Subcutaneous adipose tissue (tissue), 4 donors: Measurements from ENCODE around the gene ZMYM2. TPM values are rescaled to one million over a fixed set of nuclear protein-coding genes. Genes with fewer than 3 reads are reported as not detected.

Source experiments
- total RNA-seq, 4 donors: library from RNA; depleted of rRNA; stranded (reverse); fragments of >200 nt; gene quantifications; one replicate each; pipeline ENCODE4 v1.1.0, GENCODE V29; 2016
- TF ChIP-seq, protein P1 (sequence below): fragments of 450-650 bp; IDR thresholded peaks from one replicate; pipeline ENCODE4 v1.5.1; 2016; ENCODE audit warnings: low read depth, mild to moderate bottlenecking, control low read depth, antibody characterized with exemption, moderate library complexity

ZMYM2 gene
- total RNA-seq, 4 donors from 2014 or later = 73.3 to 97.2 (median 86.5) TPM

DNA sequence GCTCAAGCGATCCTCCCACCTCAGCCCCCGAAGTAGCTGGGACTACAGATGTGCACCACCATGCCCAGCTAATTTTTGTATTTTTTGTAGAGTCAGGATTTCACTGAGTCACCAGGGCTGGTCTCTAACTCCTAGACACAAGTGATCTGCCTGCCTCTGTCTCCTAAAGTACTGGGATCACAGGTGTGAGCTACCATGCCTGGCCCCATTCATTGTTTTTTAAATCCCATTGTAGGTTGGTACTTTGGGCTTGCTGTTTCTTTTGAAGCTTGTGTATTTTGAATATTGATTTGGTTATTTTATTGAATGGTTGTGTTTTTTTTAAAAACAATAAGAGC is 26.7 kb downstream of the ZMYM2 start:
- TF ChIP-seq, protein P1, sequence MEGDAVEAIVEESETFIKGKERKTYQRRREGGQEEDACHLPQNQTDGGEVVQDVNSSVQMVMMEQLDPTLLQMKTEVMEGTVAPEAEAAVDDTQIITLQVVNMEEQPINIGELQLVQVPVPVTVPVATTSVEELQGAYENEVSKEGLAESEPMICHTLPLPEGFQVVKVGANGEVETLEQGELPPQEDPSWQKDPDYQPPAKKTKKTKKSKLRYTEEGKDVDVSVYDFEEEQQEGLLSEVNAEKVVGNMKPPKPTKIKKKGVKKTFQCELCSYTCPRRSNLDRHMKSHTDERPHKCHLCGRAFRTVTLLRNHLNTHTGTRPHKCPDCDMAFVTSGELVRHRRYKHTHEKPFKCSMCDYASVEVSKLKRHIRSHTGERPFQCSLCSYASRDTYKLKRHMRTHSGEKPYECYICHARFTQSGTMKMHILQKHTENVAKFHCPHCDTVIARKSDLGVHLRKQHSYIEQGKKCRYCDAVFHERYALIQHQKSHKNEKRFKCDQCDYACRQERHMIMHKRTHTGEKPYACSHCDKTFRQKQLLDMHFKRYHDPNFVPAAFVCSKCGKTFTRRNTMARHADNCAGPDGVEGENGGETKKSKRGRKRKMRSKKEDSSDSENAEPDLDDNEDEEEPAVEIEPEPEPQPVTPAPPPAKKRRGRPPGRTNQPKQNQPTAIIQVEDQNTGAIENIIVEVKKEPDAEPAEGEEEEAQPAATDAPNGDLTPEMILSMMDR = no peak

DNA sequence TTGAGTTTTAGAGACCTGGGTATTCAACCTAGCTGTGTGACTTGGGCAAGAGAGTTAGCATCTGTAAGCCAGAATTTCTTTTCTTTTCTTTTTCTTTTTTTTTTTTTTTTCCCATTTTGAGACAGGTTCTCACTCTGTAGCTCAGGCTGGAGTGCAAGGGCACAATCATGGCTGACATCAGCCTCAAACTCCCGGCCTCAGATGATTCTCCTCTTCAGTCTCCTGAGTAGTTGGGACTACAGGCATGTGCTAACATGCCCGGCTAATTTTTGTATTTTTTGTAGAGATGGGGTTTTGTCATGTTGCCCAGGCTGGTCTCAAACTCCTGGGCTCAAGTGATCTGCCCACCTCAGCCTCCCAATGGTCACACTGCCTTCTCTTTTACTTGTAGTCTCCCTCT is 33.0 kb downstream of the ZMYM2 start:
- TF ChIP-seq, protein P1 = no peak

DNA sequence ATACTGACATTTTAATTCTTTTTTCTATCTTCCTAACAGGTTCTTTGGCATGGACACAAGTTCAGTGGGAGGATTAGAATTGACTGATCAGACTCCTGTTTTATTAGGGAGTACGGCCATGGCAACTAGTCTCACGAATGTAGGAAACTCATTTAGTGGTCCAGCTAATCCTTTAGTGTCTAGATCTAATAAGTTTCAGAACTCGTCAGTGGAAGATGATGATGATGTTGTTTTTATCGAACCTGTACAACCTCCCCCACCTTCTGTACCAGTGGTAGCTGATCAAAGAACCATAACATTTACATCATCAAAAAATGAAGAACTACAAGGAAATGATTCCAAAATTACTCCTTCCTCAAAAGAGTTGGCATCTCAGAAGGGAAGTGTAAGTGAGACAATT is 34.5 kb downstream of the ZMYM2 start:
- TF ChIP-seq, protein P1 = no peak

DNA sequence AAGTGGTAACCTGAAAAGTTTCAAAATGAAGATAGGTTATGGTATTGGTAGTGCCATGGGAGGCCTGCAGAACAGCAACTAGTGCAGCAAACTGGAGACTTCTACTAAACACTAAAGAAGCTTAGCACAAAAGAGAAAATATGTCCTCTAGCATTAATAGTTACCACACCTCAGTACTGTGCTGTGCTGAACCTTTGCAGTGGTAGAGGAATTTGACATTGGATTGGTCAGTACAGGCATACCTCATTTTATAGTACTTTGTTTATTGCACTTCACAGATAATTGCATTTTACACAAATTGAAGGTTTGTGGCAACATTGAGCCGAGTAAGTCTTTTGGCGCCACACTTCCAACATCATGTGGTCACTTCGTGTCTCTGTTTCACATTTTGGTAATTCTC is 40.4 kb downstream of the ZMYM2 start:
- TF ChIP-seq, protein P1 = no peak

DNA sequence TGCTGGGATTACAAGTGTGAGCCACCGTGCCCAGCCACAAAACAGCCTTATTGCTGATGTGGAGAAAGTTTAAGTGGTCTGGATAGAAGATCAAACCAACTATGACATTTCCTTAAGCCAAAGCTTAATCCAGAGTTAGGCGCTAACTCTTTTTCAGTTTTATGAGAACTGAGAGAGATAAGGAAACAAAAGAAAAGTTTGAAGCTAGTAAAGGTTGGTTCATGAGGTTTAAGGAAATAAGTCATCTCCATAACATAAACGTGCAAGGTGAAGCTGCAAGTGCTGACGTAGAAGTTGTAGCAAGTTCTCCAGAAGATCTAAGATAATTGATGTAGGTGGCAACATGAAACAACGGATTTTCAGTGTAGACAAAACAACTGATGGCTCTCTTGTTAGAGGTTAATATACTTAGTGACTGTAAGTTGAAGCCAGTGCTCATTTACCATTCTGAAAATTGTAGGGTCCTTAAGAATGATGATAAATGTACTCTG is 41.6 kb downstream of the ZMYM2 start:
- TF ChIP-seq, protein P1 = no peak

DNA sequence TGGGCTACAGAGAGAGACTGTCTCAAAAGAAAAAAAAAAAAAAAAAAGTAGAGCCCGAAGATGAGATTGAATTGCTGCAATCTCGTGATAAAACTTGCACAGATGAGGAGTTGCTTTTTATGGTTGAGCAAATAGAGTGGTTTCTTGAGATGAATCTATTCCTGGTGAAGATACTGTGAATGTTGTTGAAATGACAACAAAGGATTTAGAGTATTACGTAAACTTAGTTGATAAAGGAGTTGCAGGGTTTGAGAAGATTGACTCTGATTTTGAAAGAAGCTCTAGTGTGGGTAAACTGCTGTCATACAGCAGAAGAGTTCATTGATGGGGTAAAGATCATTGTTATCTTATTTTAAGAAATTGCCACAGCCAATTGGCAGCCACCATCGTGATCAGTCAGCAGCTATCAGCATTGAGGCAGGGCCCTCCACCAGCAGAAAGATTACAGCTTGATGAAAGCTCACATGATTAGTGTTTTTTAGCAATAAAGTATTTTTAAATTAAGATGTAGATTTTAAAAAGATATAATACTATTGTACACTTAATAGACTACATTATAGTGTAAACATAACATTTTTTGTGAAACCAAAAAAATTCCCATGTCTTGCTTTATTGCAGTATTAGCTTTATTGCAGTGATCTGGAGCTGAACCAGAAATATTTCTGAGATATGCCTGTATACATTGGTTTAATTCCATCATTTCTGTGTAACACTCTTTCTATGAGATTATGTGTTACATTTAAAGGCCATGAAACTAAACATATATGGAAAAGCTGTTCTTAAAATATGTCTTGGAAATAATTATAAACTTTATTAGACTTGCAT is 43.1 kb downstream of the ZMYM2 start:
- TF ChIP-seq, protein P1 = no peak

DNA sequence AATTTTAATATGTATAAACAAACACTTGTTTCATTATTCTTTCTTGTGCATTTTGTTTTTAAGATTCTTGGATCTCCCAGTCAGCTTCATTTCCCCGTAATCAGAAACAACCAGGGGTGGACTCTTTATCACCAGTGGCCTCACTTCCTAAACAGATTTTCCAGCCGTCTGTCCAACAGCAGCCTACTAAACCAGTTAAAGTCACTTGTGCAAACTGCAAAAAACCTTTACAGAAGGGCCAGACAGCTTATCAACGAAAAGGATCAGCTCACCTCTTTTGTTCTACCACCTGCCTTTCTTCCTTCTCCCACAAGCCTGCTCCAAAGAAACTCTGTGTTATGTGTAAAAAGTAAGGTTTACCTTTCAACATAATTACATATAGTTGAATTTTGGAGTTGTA is 44.3 kb downstream of the ZMYM2 start:
- TF ChIP-seq, protein P1 = no peak
